HepG2 (cell line): Measurements from ENCODE around the gene AGAP1. TPM values are rescaled to one million over a fixed set of nuclear protein-coding genes. Genes with fewer than 3 reads are reported as not detected.

Experiments
- ATAC-seq: fragments of 200-7000 bp; cut with Tn5 transposase; 3 replicates; pipeline ENCODE4 v1.9.1; 2020; ENCODE audit warnings: mild to moderate bottlenecking, moderate library complexity
- BruUV-seq: library from RNA; stranded (reverse); fragments of 400-500 nt; replicated peaks from 2 replicates; lab custom pipeline; 2021; lab: Mats Ljungman, UMichigan
- CTCF ChIA-PET: fragments of 300-600 bp; formaldehyde crosslinking; extraction: SDS; loops from one replicate; lab custom pipeline; 2021; ENCODE audit warnings: low total read pairs, inconsistent platforms, low intra/inter-chr PET ratio; lab: Yijun Ruan, JAX
- POLR2A ChIA-PET: fragments of 350-600 bp; sonication (Branson Sonifier 250); formaldehyde crosslinking; loops from one replicate; lab custom pipeline; 2020; ENCODE audit warnings: antibody characterized with exemption, inconsistent platforms; lab: Yijun Ruan, JAX
- DNase-seq: peaks from one replicate; pipeline ENCODE4 v3.0.0-alpha.2; 2015; ENCODE audit warnings: low spot score
- FAIRE-seq: peaks from 3 replicates; lab custom pipeline; 2011; peaks lifted over from hg19 to GRCh38; lab: Jason Lieb, UNC
- H2AFZ ChIP-seq: one replicate; pipeline ENCODE4 v1.6.1; 2011; ENCODE audit warnings: low read length, inconsistent platforms
- H3K27ac ChIP-seq: fragments of 300-600 bp; 3 replicates; pipeline ENCODE4 v1.8.0; 2011; ENCODE audit warnings: mixed run types, mild to moderate bottlenecking, mixed read lengths, low read length, inconsistent platforms; ENCODE audit not compliant: insufficient read depth; ENCODE audit errors: extremely low read length
- H3K27me3 ChIP-seq, 2 experiments: fragments of 200-600 bp in 1 of 2; 2 replicates in 1 of 2; 3 replicates in 1 of 2; pipeline versions ENCODE4 v1.6.0 to v1.8.0; 2011; ENCODE audit warnings: low read length in 2 of 2, mild to moderate bottlenecking in 2 of 2, moderate library complexity in 2 of 2, inconsistent platforms in 1 of 2; ENCODE audit not compliant: insufficient read depth in 2 of 2, control insufficient read depth in 1 of 2
- H3K36me3 ChIP-seq, 2 experiments: fragments of 200-600 bp in 1 of 2; replicated peaks in 1 of 2; 2 replicates in 1 of 2; 3 replicates in 1 of 2; pipeline versions ENCODE4 v1.5.1 to v1.8.0; 2011; ENCODE audit warnings: low read length in 2 of 2, inconsistent platforms in 1 of 2; ENCODE audit not compliant: insufficient read depth in 2 of 2, control insufficient read depth in 1 of 2
- H3K4me1 ChIP-seq: 2 replicates; pipeline ENCODE4 v1.5.1; 2012; ENCODE audit warnings: low read length, inconsistent platforms; ENCODE audit not compliant: insufficient read depth
- H3K4me2 ChIP-seq: 2 replicates; pipeline ENCODE4 v1.6.0; 2011; ENCODE audit warnings: low read depth, low read length, inconsistent platforms
- H3K4me3 ChIP-seq, 3 experiments: fragments of 200-600 bp in 1 of 3; sonication (generic), shearing (Covaris generic) in 1 of 3; replicated peaks in 1 of 3; 2 replicates each; pipeline ENCODE4 v1.5.1; 2011 to 2016; ENCODE audit warnings: low read length in 3 of 3, inconsistent platforms in 2 of 3, low read depth in 2 of 3, mild to moderate bottlenecking in 2 of 3, control low read depth in 1 of 3, mixed read lengths in 1 of 3; ENCODE audit not compliant: insufficient read depth in 1 of 3
- H3K79me2 ChIP-seq: one replicate; pipeline ENCODE4 v1.6.1; 2011; ENCODE audit warnings: low read length, inconsistent platforms; ENCODE audit not compliant: insufficient read depth
- H3K9ac ChIP-seq: 2 replicates; pipeline ENCODE4 v1.6.0; 2011; ENCODE audit warnings: mild to moderate bottlenecking, low read depth, low read length, inconsistent platforms; ENCODE audit not compliant: insufficient read depth
- H3K9me3 ChIP-seq: 2 replicates; pipeline ENCODE4 v1.5.1; 2012; ENCODE audit warnings: mild to moderate bottlenecking, low read length
- H4K20me1 ChIP-seq: 2 replicates; pipeline ENCODE4 v1.6.0; 2011; ENCODE audit warnings: inconsistent platforms, mild to moderate bottlenecking, low read length, moderate library complexity; ENCODE audit not compliant: insufficient read depth
- ARNT2 ChIP-seq: sonication (generic); formaldehyde crosslinking; IDR thresholded peaks from 2 replicates; pipeline ENCODE4 v1.8.0; 2022; ENCODE audit warnings: mild to moderate bottlenecking, low read depth, missing genetic modification reagents, moderate library complexity
- KDM3A ChIP-seq: IDR thresholded peaks from 2 replicates; pipeline ENCODE4 v1.6.1; 2018; ENCODE audit warnings: low read depth, missing compliant biosample characterization
- RBM22 ChIP-seq: fragments of 200-400 bp; formaldehyde crosslinking; optimal IDR thresholded peaks from 2 replicates; pipeline ENCODE3; 2017; ENCODE audit warnings: mild to moderate bottlenecking, low read length, moderate library complexity
- ZFP91 ChIP-seq: sonication (generic); formaldehyde crosslinking; IDR thresholded peaks from 2 replicates; pipeline ENCODE4 v1.9.0; 2022; ENCODE audit warnings: missing genetic modification reagents, mild to moderate bottlenecking, borderline replicate concordance
- ZNF547 ChIP-seq: sonication (generic); formaldehyde crosslinking; IDR thresholded peaks from 2 replicates; pipeline ENCODE4 v1.5.1; 2020; ENCODE audit warnings: mild to moderate bottlenecking, missing genetic modification reagents
- WGBS: methylation state at CpG from one replicate; pipeline ENCODE4 v1.1.6; 2017; ENCODE audit warnings: low lambda C conversion rate; 5-methylcytosine and 5-hydroxymethylcytosine counted together
- in situ Hi-C: cut with HindIII; loops from 2 replicates; pipeline ENCODE4 v1.10.0; 2017; ENCODE audit warnings: low pct_unique_long_range_greater_than_20kb; ENCODE audit not compliant: extremely low pct_ligation_motif_present
- intact Hi-C: fragments of 100-400 bp; cut with micrococcal nuclease; formaldehyde crosslinking; loops from one replicate; pipeline ENCODE4 v1.10.0; 2022; ENCODE audit not compliant: unreplicated experiment
- polyA plus RNA-seq, 8 experiments: library from polyadenylated mRNA; depleted of rRNA in 3 of 8; stranded (reverse) in 7 of 8; unstranded in 1 of 8; fragments of >200 nt; fragmentation: Illumina TruSeq in 4 of 8; extraction: Trizol in 4 of 8; gene quantifications; 2 replicates each; pipeline versions ENCODE4 v1.2.1 to v1.2.3, GENCODE V29; 2011 to 2016; ENCODE audit warnings: low read depth in 4 of 8, missing spikeins in 1 of 8, mixed read lengths in 1 of 8; ENCODE audit not compliant: insufficient read depth in 1 of 8
- total RNA-seq, 5 experiments: library from RNA; depleted of rRNA; stranded (reverse); fragments of >200 nt; fragmentation: Illumina TruSeq; extraction: Trizol; gene quantifications; 2 replicates each; pipeline ENCODE4 v1.2.3, GENCODE V29; 2016; ENCODE audit warnings: low read depth in 1 of 5

AGAP1 gene
- total and polyA plus RNA-seq, 2 of the 13 experiments (the other 11 are each of a cell fraction or from before 2014, with no cell fraction given), result 21.2 to 32.7 TPM

- H3K27me3 ChIP-seq, result no peaks in the 10 kb centered on the region
- 53% methylated on average over 7 of the region's 7 CpGs for WGBS
- in situ Hi-C loops, result no loop called here
- peaks cover 36% of the 10 kb centered on the region for H3K79me2 ChIP-seq
- H3K36me3 ChIP-seq, result no peaks in the 10 kb centered on the region
- no peaks in the 10 kb centered on the region for H3K9me3 ChIP-seq
- intact Hi-C loops, result loop anchor here (10.0 kb wide), 1 partner anchor 165 kb away; the partner anchor contains the start of gene AGAP1
- peak; percentile 27 for ATAC-seq
- H3K4me1 ChIP-seq, result peaks cover 48% of the 10 kb centered on the region
- no TSS peak for BruUV-seq
- no peak overlapping the region for H2AFZ ChIP-seq
- H3K4me2 ChIP-seq, result no peak overlapping the region
- no peak overlapping the region for H3K9ac ChIP-seq
- POLR2A ChIA-PET, result no interaction called here
- H3K27ac ChIP-seq, result no peak overlapping the region
- peaks cover 56% of the 10 kb centered on the region for H4K20me1 ChIP-seq
- no peak overlapping the region for H3K4me3 ChIP-seq
- FAIRE-seq, result no peak
- TF ChIP-seq ARNT2 (0 out of 2 replicates have a peak, but pooled peaks have one; percentile 3), KDM3A (CRISPR knock-in tag) (no peak), ZNF547 (CRISPR knock-in tag) (0 out of 2 replicates have a peak, but pooled peaks have one; percentile 25), RBM22 (peak; percentile 39), ZFP91 (CRISPR knock-in tag) (0 out of 2 replicates have a peak, but pooled peaks have one; percentile 16)
- CTCF ChIA-PET, result no interaction called here
- DNase-seq, result peak; percentile 23
Observed at GRCh38 chr2:235659767-235660322, 166.0 kb downstream of the AGAP1 start.
